Chondrocyte (in vitro differentiated cells): ENCODE measurements around the gene PRICKLE2. TPM values are rescaled to one million over a fixed set of nuclear protein-coding genes. Genes with fewer than 3 reads are reported as not detected.

Experiments used
- DNase-seq: peaks from one replicate; pipeline ENCODE4 v3.0.0; 2021; ENCODE audit warnings: mixed read lengths, low spot score
- H3K27ac Mint-ChIP-seq: one replicate; pipeline ENCODE4 v1.8.0; 2021; ENCODE audit warnings: mild to moderate bottlenecking, moderate library complexity, mixed read lengths; ENCODE audit not compliant: unreplicated experiment
- H3K27me3 Mint-ChIP-seq: 2 replicates; pipeline ENCODE4 v1.8.0; 2021; ENCODE audit warnings: low read depth, mixed read lengths
- H3K36me3 Mint-ChIP-seq: 2 replicates; pipeline ENCODE4 v1.8.0; 2021; ENCODE audit warnings: low read depth, mixed read lengths
- H3K4me1 Mint-ChIP-seq: 2 replicates; pipeline ENCODE4 v1.8.0; 2021; ENCODE audit warnings: low read depth, mild to moderate bottlenecking, mixed read lengths
- H3K4me3 Mint-ChIP-seq: one replicate; pipeline ENCODE4 v1.8.0; 2021; ENCODE audit warnings: mild to moderate bottlenecking, moderate library complexity, mixed read lengths; ENCODE audit not compliant: unreplicated experiment
- H3K9me3 Mint-ChIP-seq: 2 replicates; pipeline ENCODE4 v1.8.0; 2021; ENCODE audit warnings: low read depth, mixed read lengths
- CTCF ChIP-seq: fragments of 200-600 bp; sonication (generic); IDR thresholded peaks from 2 replicates; pipeline ENCODE4 v1.5.0; 2021; ENCODE audit warnings: antibody characterized with exemption, mild to moderate bottlenecking, moderate library complexity
- total RNA-seq: library from RNA; stranded (reverse); gene quantifications from 3 replicates; pipeline ENCODE4 v1.2.1, GENCODE V29; 2021

The PRICKLE2 gene
- total RNA-seq, 1 donor from 2014 or later: 48.2 TPM

GRCh38 chr3:64234571-64234970 lies 9.3 kb upstream of the PRICKLE2 start:
- Mint-ChIP-seq H3K36me3 (peaks cover 24% of the 10 kb centered on the region), H3K4me1 (peaks cover 43% of the 10 kb centered on the region), H3K27me3 (no peaks in the 10 kb centered on the region), H3K4me3 (no peak overlapping the region), H3K9me3 (no peaks in the 10 kb centered on the region), H3K27ac (no peak overlapping the region)
- DNase-seq: no peak
- no peak for TF ChIP-seq CTCF

GRCh38 chr3:64232821-64233220 lies 7.6 kb upstream of the PRICKLE2 start:
- no peak overlapping the region for H3K27ac Mint-ChIP-seq
- H3K4me1 Mint-ChIP-seq: peaks cover 39% of the 10 kb centered on the region
- no peak for TF ChIP-seq CTCF
- H3K27me3 Mint-ChIP-seq: no peaks in the 10 kb centered on the region
- no peaks in the 10 kb centered on the region for H3K9me3 Mint-ChIP-seq
- H3K4me3 Mint-ChIP-seq: no peak overlapping the region
- no peak for DNase-seq
- peaks cover 23% of the 10 kb centered on the region for H3K36me3 Mint-ChIP-seq

- Mint-ChIP-seq H3K4me3 (no peak overlapping the region), H3K27ac (peak overlapping the region; percentile 34), H3K27me3 (no peaks in the 10 kb centered on the region), H3K36me3 (peaks cover 6% of the 10 kb centered on the region), H3K9me3 (no peaks in the 10 kb centered on the region), H3K4me1 (peaks cover 49% of the 10 kb centered on the region)
- no peak for DNase-seq
- TF ChIP-seq CTCF: no peak
These were observed 4.6 kb upstream of the PRICKLE2 start for GRCh38 chr3:64229903-64230302.

- H3K27me3 Mint-ChIP-seq: no peaks in the 10 kb centered on the region
- H3K36me3 Mint-ChIP-seq: peaks cover 2% of the 10 kb centered on the region
- H3K9me3 Mint-ChIP-seq: no peaks in the 10 kb centered on the region
- no peak for DNase-seq
- no peak overlapping the region for H3K4me3 Mint-ChIP-seq
- peak overlapping the region; percentile 50 for H3K27ac Mint-ChIP-seq
- H3K4me1 Mint-ChIP-seq: peaks cover 66% of the 10 kb centered on the region
- no peak for TF ChIP-seq CTCF
These were observed 2.8 kb upstream of the PRICKLE2 start for GRCh38 chr3:64228110-64228509.

- Mint-ChIP-seq H3K4me1 (peaks cover 80% of the 10 kb centered on the region), H3K27ac (peak overlapping the region; percentile 58), H3K4me3 (no peak overlapping the region), H3K9me3 (no peaks in the 10 kb centered on the region), H3K27me3 (no peaks in the 10 kb centered on the region), H3K36me3 (no peaks in the 10 kb centered on the region)
- no peak for DNase-seq
- no peak for TF ChIP-seq CTCF
These were observed 1.5 kb upstream of the PRICKLE2 start for GRCh38 chr3:64226730-64227129.
